ENCODE measurements around the gene UNC119B.
A peak's percentile ranks its signal among the peaks of the same experiment; 100 is the strongest.

Gene UNC119B

DNA sequence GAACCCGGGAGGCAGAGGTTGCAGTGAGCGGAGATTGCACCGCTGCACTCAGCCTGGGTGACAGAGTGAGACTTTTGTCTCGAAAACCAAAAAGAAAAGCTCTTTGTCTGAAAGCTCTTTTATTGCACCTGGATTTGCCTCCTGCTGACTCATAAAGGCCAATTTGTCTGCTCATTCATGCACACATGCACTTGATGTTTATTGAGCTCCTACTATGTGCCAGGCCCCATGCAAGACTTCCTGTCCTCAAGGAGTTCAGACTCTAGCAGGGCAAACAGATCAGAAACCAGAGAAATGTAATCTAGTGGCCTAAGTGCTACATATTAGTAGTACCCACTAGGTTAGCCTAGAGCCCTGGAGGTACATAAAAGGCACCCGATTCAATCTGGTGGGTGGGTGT lies 39.6 kb upstream of the UNC119B start:
- Histone ChIP-seq H3K4me1 (ENCODE audit: control insufficient read depth in 1 of 2, insufficient read depth in 2 of 2, low read length in 2 of 2) (no peaks in the 10 kb centered on the region), H3K27ac (ENCODE audit: low read depth, low read length) (no peak overlapping the region), H2AFZ (ENCODE audit: insufficient read depth, low read length, poor library complexity) (no peak overlapping the region), H3K4me2 (ENCODE audit: low read length) (no peak overlapping the region), H3K18ac (ENCODE audit: low read length) (no peak overlapping the region), H3K79me1 (ENCODE audit: low read length) (no peaks in the 10 kb centered on the region), H3K4ac (ENCODE audit: low read depth, low read length) (no peak overlapping the region), H4K12ac (ENCODE audit: low read depth, low read length) (no peak overlapping the region), H3K23ac (ENCODE audit: low read length) (no peak overlapping the region), H2BK12ac (ENCODE audit: low read length) (no peak overlapping the region), H3K14ac (ENCODE audit: low read length) (no peak overlapping the region), H2BK120ac (ENCODE audit: insufficient read depth, low read length, poor library complexity) (no peak overlapping the region), H3K9me3 (ENCODE audit: insufficient read depth, low read depth, low read length) (no peaks in the 10 kb centered on the region), H2AK5ac (ENCODE audit: low read length) (no peak overlapping the region), H3K9ac (ENCODE audit: low read length) (no peak overlapping the region), H4K8ac (ENCODE audit: low read depth, low read length) (no peak overlapping the region), H4K91ac (ENCODE audit: low read depth, low read length) (no peak overlapping the region), H3K36me3 (ENCODE audit: control insufficient read depth in 1 of 2, insufficient read depth in 2 of 2, low read length in 2 of 2) (no peaks in the 10 kb centered on the region), H3K4me3 (ENCODE audit: low read depth, low read length) (no peak overlapping the region), H3K79me2 (ENCODE audit: control insufficient read depth, insufficient read depth, low read length, poor library complexity) (no peaks in the 10 kb centered on the region), H2BK5ac (ENCODE audit: low read depth, low read length, poor library complexity) (no peak overlapping the region), H3K27me3 (ENCODE audit: insufficient read depth, low read length) (no peaks in the 10 kb centered on the region)
- no peak for DNase-seq
- WGBS (ENCODE audit: extremely low coverage, insufficient coverage, insufficient read length), result no CpG with 5 or more reads among the region's 5 CpGs

DNA sequence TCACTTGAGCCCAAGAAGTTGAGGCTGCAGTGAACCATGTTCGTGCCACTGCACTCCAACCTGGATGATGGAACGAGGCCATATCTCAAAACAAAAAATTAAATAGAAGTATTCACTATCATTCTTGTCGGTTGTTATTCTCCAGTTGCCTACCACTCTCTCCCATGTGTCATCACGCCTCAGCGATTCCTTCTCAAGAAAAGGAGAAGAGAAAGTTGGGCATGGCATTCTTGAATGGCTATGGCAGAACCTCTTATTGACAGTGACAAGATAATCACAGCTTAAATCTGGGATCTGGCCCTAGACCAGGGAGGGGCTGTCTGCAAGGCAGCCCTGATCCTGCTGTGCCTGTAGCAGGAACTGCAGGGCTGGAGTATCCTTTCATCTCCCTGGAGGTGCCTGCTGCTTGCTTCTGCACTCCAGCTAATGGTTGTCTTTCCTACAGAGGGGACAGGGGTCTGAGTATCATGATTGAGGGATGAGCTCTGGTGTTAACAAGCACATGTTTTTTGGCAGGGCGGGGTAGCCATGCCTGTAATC lies 36.1 kb upstream of the UNC119B start:
- no peak overlapping the region for H3K4me3 ChIP-seq (ENCODE audit: low read depth, low read length)
- H3K4ac ChIP-seq (ENCODE audit: low read depth, low read length), result no peak overlapping the region
- H3K27ac ChIP-seq (ENCODE audit: low read depth, low read length), result no peak overlapping the region
- H4K8ac ChIP-seq (ENCODE audit: low read depth, low read length), result no peak overlapping the region
- H3K23ac ChIP-seq (ENCODE audit: low read length), result no peak overlapping the region
- no peak overlapping the region for H3K18ac ChIP-seq (ENCODE audit: low read length)
- H2AK5ac ChIP-seq (ENCODE audit: low read length), result no peak overlapping the region
- no peaks in the 10 kb centered on the region for H3K79me1 ChIP-seq (ENCODE audit: low read length)
- no peak overlapping the region for H4K12ac ChIP-seq (ENCODE audit: low read depth, low read length)
- no peaks in the 10 kb centered on the region for H3K9me3 ChIP-seq (ENCODE audit: insufficient read depth, low read depth, low read length)
- H3K27me3 ChIP-seq (ENCODE audit: insufficient read depth, low read length), result no peaks in the 10 kb centered on the region
- H2BK5ac ChIP-seq (ENCODE audit: low read depth, low read length, poor library complexity), result no peak overlapping the region
- no peak overlapping the region for H2BK120ac ChIP-seq (ENCODE audit: insufficient read depth, low read length, poor library complexity)
- no peak for DNase-seq
- no peaks in the 10 kb centered on the region for H3K79me2 ChIP-seq (ENCODE audit: control insufficient read depth, insufficient read depth, low read length, poor library complexity)
- no peak overlapping the region for H2BK12ac ChIP-seq (ENCODE audit: low read length)
- no peak overlapping the region for H2AFZ ChIP-seq (ENCODE audit: insufficient read depth, low read length, poor library complexity)
- no peak overlapping the region for H3K14ac ChIP-seq (ENCODE audit: low read length)
- H3K9ac ChIP-seq (ENCODE audit: low read length), result no peak overlapping the region
- no peak overlapping the region for H4K91ac ChIP-seq (ENCODE audit: low read depth, low read length)
- H3K36me3 ChIP-seq (ENCODE audit: control insufficient read depth in 1 of 2, insufficient read depth in 2 of 2, low read length in 2 of 2), result no peaks in the 10 kb centered on the region
- H3K4me1 ChIP-seq (ENCODE audit: control insufficient read depth in 1 of 2, insufficient read depth in 2 of 2, low read length in 2 of 2), result no peaks in the 10 kb centered on the region
- no CpG with 5 or more reads among the region's 6 CpGs for WGBS (ENCODE audit: extremely low coverage, insufficient coverage, insufficient read length)
- no peak overlapping the region for H3K4me2 ChIP-seq (ENCODE audit: low read length)

DNA sequence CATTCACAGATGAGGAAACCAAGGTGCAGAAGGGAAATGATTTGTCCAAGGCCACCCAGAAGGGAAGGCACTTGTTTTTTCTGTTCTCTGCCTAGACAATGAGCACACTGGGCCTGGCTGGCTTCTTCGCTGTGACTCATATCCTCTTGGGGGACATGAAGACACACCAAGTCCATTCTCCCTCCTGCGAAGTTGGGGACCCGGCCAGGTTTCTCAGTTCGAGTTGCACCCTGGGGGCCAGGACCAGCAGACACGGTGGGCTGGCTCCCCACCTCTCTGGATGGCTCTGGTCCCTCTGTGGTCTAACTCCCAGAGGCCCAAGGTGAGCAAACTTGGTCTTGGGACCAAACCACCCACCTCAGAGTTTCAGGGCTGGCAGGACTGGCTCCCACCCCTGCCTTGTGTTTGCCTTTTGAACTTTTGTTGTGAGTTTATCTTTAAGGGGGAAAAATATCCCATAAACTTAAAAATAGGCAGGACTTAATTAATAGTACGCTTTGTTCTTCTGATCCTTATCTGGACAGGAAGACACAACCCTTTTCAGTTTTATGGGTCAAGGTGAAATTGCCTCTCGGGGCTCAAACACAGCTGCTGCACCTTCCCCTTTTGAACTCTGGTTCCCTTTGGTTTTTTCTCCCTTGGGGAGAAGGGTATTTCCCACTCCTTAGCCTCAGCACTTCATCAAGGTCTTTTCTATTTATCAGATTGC lies 32.3 kb upstream of the UNC119B start:
- no peaks in the 10 kb centered on the region for H3K79me1 ChIP-seq (ENCODE audit: low read length)
- no peak overlapping the region for H3K9ac ChIP-seq (ENCODE audit: low read length)
- H3K4me2 ChIP-seq (ENCODE audit: low read length), result no peak overlapping the region
- H4K8ac ChIP-seq (ENCODE audit: low read depth, low read length), result no peak overlapping the region
- no peak overlapping the region for H3K18ac ChIP-seq (ENCODE audit: low read length)
- H3K4me3 ChIP-seq (ENCODE audit: low read depth, low read length), result no peak overlapping the region
- no peak overlapping the region for H2AK5ac ChIP-seq (ENCODE audit: low read length)
- no peak overlapping the region for H4K91ac ChIP-seq (ENCODE audit: low read depth, low read length)
- no peak overlapping the region for H3K4ac ChIP-seq (ENCODE audit: low read depth, low read length)
- H3K36me3 ChIP-seq (ENCODE audit: control insufficient read depth in 1 of 2, insufficient read depth in 2 of 2, low read length in 2 of 2), result no peaks in the 10 kb centered on the region
- no CpG with 5 or more reads among the region's 7 CpGs for WGBS (ENCODE audit: extremely low coverage, insufficient coverage, insufficient read length)
- H3K14ac ChIP-seq (ENCODE audit: low read length), result no peak overlapping the region
- no peaks in the 10 kb centered on the region for H3K27me3 ChIP-seq (ENCODE audit: insufficient read depth, low read length)
- H2AFZ ChIP-seq (ENCODE audit: insufficient read depth, low read length, poor library complexity), result no peak overlapping the region
- no peak overlapping the region for H3K27ac ChIP-seq (ENCODE audit: low read depth, low read length)
- H2BK120ac ChIP-seq (ENCODE audit: insufficient read depth, low read length, poor library complexity), result no peak overlapping the region
- H3K9me3 ChIP-seq (ENCODE audit: insufficient read depth, low read depth, low read length), result no peaks in the 10 kb centered on the region
- no peaks in the 10 kb centered on the region for H3K79me2 ChIP-seq (ENCODE audit: control insufficient read depth, insufficient read depth, low read length, poor library complexity)
- H3K23ac ChIP-seq (ENCODE audit: low read length), result no peak overlapping the region
- H3K4me1 ChIP-seq (ENCODE audit: control insufficient read depth in 1 of 2, insufficient read depth in 2 of 2, low read length in 2 of 2), result no peaks in the 10 kb centered on the region
- DNase-seq, result no peak
- H2BK5ac ChIP-seq (ENCODE audit: low read depth, low read length, poor library complexity), result no peak overlapping the region
- H2BK12ac ChIP-seq (ENCODE audit: low read length), result no peak overlapping the region
- peak overlapping the region; percentile 25 for H4K12ac ChIP-seq (ENCODE audit: low read depth, low read length)

DNA sequence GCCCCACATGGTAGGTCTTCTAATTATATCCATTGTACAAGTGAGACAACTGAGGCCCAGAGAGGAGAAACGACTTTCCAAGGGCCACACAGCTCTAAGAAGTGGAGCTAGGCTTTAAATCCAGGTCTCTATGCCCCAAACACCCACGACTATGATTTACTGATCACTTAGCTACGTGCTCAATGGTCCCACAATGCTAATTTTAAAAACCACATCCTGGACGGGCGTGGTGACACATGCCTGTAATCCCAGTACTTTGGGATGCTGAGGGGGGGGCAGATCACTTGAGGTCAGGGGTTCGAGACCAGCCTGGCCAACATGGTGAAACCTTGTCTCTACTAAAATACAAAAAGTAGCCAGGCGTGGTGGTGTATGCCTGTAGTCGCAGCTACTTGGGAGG lies 31.7 kb upstream of the UNC119B start:
- Histone ChIP-seq H4K12ac (ENCODE audit: low read depth, low read length) (no peak overlapping the region), H3K4ac (ENCODE audit: low read depth, low read length) (no peak overlapping the region), H3K27me3 (ENCODE audit: insufficient read depth, low read length) (no peaks in the 10 kb centered on the region), H3K18ac (ENCODE audit: low read length) (no peak overlapping the region), H2AK5ac (ENCODE audit: low read length) (no peak overlapping the region), H2BK12ac (ENCODE audit: low read length) (no peak overlapping the region), H3K36me3 (ENCODE audit: control insufficient read depth in 1 of 2, insufficient read depth in 2 of 2, low read length in 2 of 2) (no peaks in the 10 kb centered on the region), H2BK120ac (ENCODE audit: insufficient read depth, low read length, poor library complexity) (no peak overlapping the region), H3K4me3 (ENCODE audit: low read depth, low read length) (no peak overlapping the region), H3K9me3 (ENCODE audit: insufficient read depth, low read depth, low read length) (no peaks in the 10 kb centered on the region), H2AFZ (ENCODE audit: insufficient read depth, low read length, poor library complexity) (no peak overlapping the region), H3K14ac (ENCODE audit: low read length) (no peak overlapping the region), H3K4me2 (ENCODE audit: low read length) (no peak overlapping the region), H4K91ac (ENCODE audit: low read depth, low read length) (no peak overlapping the region), H3K79me2 (ENCODE audit: control insufficient read depth, insufficient read depth, low read length, poor library complexity) (no peaks in the 10 kb centered on the region), H4K8ac (ENCODE audit: low read depth, low read length) (no peak overlapping the region), H2BK5ac (ENCODE audit: low read depth, low read length, poor library complexity) (no peak overlapping the region), H3K9ac (ENCODE audit: low read length) (no peak overlapping the region), H3K4me1 (ENCODE audit: control insufficient read depth in 1 of 2, insufficient read depth in 2 of 2, low read length in 2 of 2) (no peaks in the 10 kb centered on the region), H3K23ac (ENCODE audit: low read length) (no peak overlapping the region), H3K27ac (ENCODE audit: low read depth, low read length) (no peak overlapping the region), H3K79me1 (ENCODE audit: low read length) (no peaks in the 10 kb centered on the region)
- no peak for DNase-seq
- WGBS (ENCODE audit: extremely low coverage, insufficient coverage, insufficient read length), result no CpG with 5 or more reads among the region's 8 CpGs
